ENCODE measurements around the gene IRX3.

IRX3 gene

GRCh38 chr16:54286366-54287130 is at the start of gene IRX3:
TSS of gene IRX3 (minus strand) at chr16:54286787. CDS start at chr16:54286050, 737 bp downstream.
- DNase-seq, result no peak

- no peak for DNase-seq
Measured at GRCh38 chr16:54335230-54335629, 48.6 kb upstream of the IRX3 start.

GRCh38 chr16:54334208-54334607 is 47.6 kb upstream of the IRX3 start:
- DNase-seq, result no peak

- no peak for DNase-seq
Measured at GRCh38 chr16:54331241-54332002, 44.8 kb upstream of the IRX3 start.

- no peak for DNase-seq
Measured at GRCh38 chr16:54327609-54328008, 41.0 kb upstream of the IRX3 start.

GRCh38 chr16:54326266-54326662 is 39.7 kb upstream of the IRX3 start:
- DNase-seq, result no peak

GRCh38 chr16:54325616-54326265 is 39.2 kb upstream of the IRX3 start:
- DNase-seq, result no peak

GRCh38 chr16:54324716-54325115 is 38.1 kb upstream of the IRX3 start:
- no peak for DNase-seq

GRCh38 chr16:54320697-54321340 is 34.2 kb upstream of the IRX3 start:
- DNase-seq, result no peak

- DNase-seq, result no peak
Measured at GRCh38 chr16:54318941-54319340, 32.4 kb upstream of the IRX3 start.

- DNase-seq, result no peak
Measured at GRCh38 chr16:54317101-54317611, 30.6 kb upstream of the IRX3 start.

GRCh38 chr16:54316095-54316889 is 29.7 kb upstream of the IRX3 start:
- DNase-seq, result no peak

- DNase-seq, result no peak
Measured at GRCh38 chr16:54313789-54314188, 27.2 kb upstream of the IRX3 start.

- DNase-seq, result no peak
Measured at GRCh38 chr16:54312502-54312991, 26.0 kb upstream of the IRX3 start.

GRCh38 chr16:54309341-54309740 is 22.8 kb upstream of the IRX3 start:
- DNase-seq, result no peak

- no peak for DNase-seq
Measured at GRCh38 chr16:54305080-54305479, 18.5 kb upstream of the IRX3 start.

- DNase-seq, result no peak
Measured at GRCh38 chr16:54303613-54304012, 17.0 kb upstream of the IRX3 start.

GRCh38 chr16:54297154-54297553 is 10.6 kb upstream of the IRX3 start:
- DNase-seq, result no peak

- DNase-seq, result no peak
Measured at GRCh38 chr16:54296543-54296942, 10.0 kb upstream of the IRX3 start.

- no peak for DNase-seq
Measured at GRCh38 chr16:54291656-54292487, 5.3 kb upstream of the IRX3 start.
